Stimulated activated CD8-positive, alpha-beta memory T cell treated with anti-CD3 and anti-CD28 coated beads, Interleukin-7, amount 100 ng/mL, for 1 hour (primary cell): ENCODE results near the gene BCAM.
"Not testable (repeated sequence)": the region's sequence is repeated elsewhere in the genome, so short reads cannot be mapped to it uniquely, and the experiment has no call there.

Experiments used
- DNase-seq, 2 donors: peaks; one replicate each; pipeline ENCODE4 v3.0.0-alpha.2; 2020; ENCODE audit warnings: low read depth in 2 of 2

BCAM gene

GRCh38 chr19:44848812-44849447 lies 40.0 kb downstream of the BCAM start:
- no peak for DNase-seq

GRCh38 chr19:44850641-44851109 lies 41.8 kb downstream of the BCAM start:
- DNase-seq, result no peak

GRCh38 chr19:44851427-44851826 lies 42.5 kb downstream of the BCAM start:
- no peak for DNase-seq

GRCh38 chr19:44855606-44856005 lies 46.7 kb downstream of the BCAM start:
- no peak for DNase-seq

- DNase-seq, result no peak
Observed at GRCh38 chr19:44856421-44857083, 47.6 kb downstream of the BCAM start.

- DNase-seq, result no peak
Observed at GRCh38 chr19:44857837-44858236, 48.9 kb downstream of the BCAM start.

- not testable (repeated sequence) for DNase-seq
Observed at GRCh38 chr19:44861576-44861975, 52.7 kb downstream of the BCAM start.

GRCh38 chr19:44863990-44864389 lies 55.1 kb downstream of the BCAM start:
- DNase-seq, result no peak

GRCh38 chr19:44865196-44865767 lies 56.4 kb downstream of the BCAM start:
- no peak for DNase-seq

GRCh38 chr19:44866664-44867063 lies 57.8 kb downstream of the BCAM start:
- no peak for DNase-seq

GRCh38 chr19:44867578-44867977 lies 58.7 kb downstream of the BCAM start:
- DNase-seq, result no peak

GRCh38 chr19:44869733-44870470 lies 61.0 kb downstream of the BCAM start:
- no peak for DNase-seq
